HepG2 (cell line): Measurements from ENCODE around the gene CRLF2. TPM values are rescaled to one million over a fixed set of nuclear protein-coding genes. Genes with fewer than 3 reads are reported as not detected.

Experiments used
- ATAC-seq: fragments of 200-7000 bp; cut with Tn5 transposase; 3 replicates; pipeline ENCODE4 v1.9.1; 2020; ENCODE audit warnings: mild to moderate bottlenecking, moderate library complexity
- BruUV-seq: library from RNA; stranded (reverse); fragments of 400-500 nt; replicated peaks from 2 replicates; lab custom pipeline; 2021; lab: Mats Ljungman, UMichigan
- CTCF ChIA-PET: fragments of 300-600 bp; formaldehyde crosslinking; extraction: SDS; loops from one replicate; lab custom pipeline; 2021; ENCODE audit warnings: low total read pairs, inconsistent platforms, low intra/inter-chr PET ratio; lab: Yijun Ruan, JAX
- POLR2A ChIA-PET: fragments of 350-600 bp; sonication (Branson Sonifier 250); formaldehyde crosslinking; loops from one replicate; lab custom pipeline; 2020; ENCODE audit warnings: antibody characterized with exemption, inconsistent platforms; lab: Yijun Ruan, JAX
- DNase-seq: peaks from one replicate; pipeline ENCODE4 v3.0.0-alpha.2; 2015; ENCODE audit warnings: low spot score
- FAIRE-seq: peaks from 3 replicates; lab custom pipeline; 2011; peaks lifted over from hg19 to GRCh38; lab: Jason Lieb, UNC
- H2AFZ ChIP-seq: one replicate; pipeline ENCODE4 v1.6.1; 2011; ENCODE audit warnings: low read length, inconsistent platforms
- H3K27ac ChIP-seq: fragments of 300-600 bp; 3 replicates; pipeline ENCODE4 v1.8.0; 2011; ENCODE audit warnings: mixed run types, mild to moderate bottlenecking, mixed read lengths, low read length, inconsistent platforms; ENCODE audit not compliant: insufficient read depth; ENCODE audit errors: extremely low read length
- H3K27me3 ChIP-seq, 2 experiments: fragments of 200-600 bp in 1 of 2; 2 replicates in 1 of 2; 3 replicates in 1 of 2; pipeline versions ENCODE4 v1.6.0 to v1.8.0; 2011; ENCODE audit warnings: low read length in 2 of 2, mild to moderate bottlenecking in 2 of 2, moderate library complexity in 2 of 2, inconsistent platforms in 1 of 2; ENCODE audit not compliant: insufficient read depth in 2 of 2, control insufficient read depth in 1 of 2
- H3K36me3 ChIP-seq, 2 experiments: fragments of 200-600 bp in 1 of 2; replicated peaks in 1 of 2; 2 replicates in 1 of 2; 3 replicates in 1 of 2; pipeline versions ENCODE4 v1.5.1 to v1.8.0; 2011; ENCODE audit warnings: low read length in 2 of 2, inconsistent platforms in 1 of 2; ENCODE audit not compliant: insufficient read depth in 2 of 2, control insufficient read depth in 1 of 2
- H3K4me1 ChIP-seq: 2 replicates; pipeline ENCODE4 v1.5.1; 2012; ENCODE audit warnings: low read length, inconsistent platforms; ENCODE audit not compliant: insufficient read depth
- H3K4me2 ChIP-seq: 2 replicates; pipeline ENCODE4 v1.6.0; 2011; ENCODE audit warnings: low read depth, low read length, inconsistent platforms
- H3K4me3 ChIP-seq, 3 experiments: fragments of 200-600 bp in 1 of 3; sonication (generic), shearing (Covaris generic) in 1 of 3; replicated peaks in 1 of 3; 2 replicates each; pipeline ENCODE4 v1.5.1; 2011 to 2016; ENCODE audit warnings: low read length in 3 of 3, inconsistent platforms in 2 of 3, low read depth in 2 of 3, mild to moderate bottlenecking in 2 of 3, control low read depth in 1 of 3, mixed read lengths in 1 of 3; ENCODE audit not compliant: insufficient read depth in 1 of 3
- H3K79me2 ChIP-seq: one replicate; pipeline ENCODE4 v1.6.1; 2011; ENCODE audit warnings: low read length, inconsistent platforms; ENCODE audit not compliant: insufficient read depth
- H3K9ac ChIP-seq: 2 replicates; pipeline ENCODE4 v1.6.0; 2011; ENCODE audit warnings: mild to moderate bottlenecking, low read depth, low read length, inconsistent platforms; ENCODE audit not compliant: insufficient read depth
- H3K9me3 ChIP-seq: 2 replicates; pipeline ENCODE4 v1.5.1; 2012; ENCODE audit warnings: mild to moderate bottlenecking, low read length
- H4K20me1 ChIP-seq: 2 replicates; pipeline ENCODE4 v1.6.0; 2011; ENCODE audit warnings: inconsistent platforms, mild to moderate bottlenecking, low read length, moderate library complexity; ENCODE audit not compliant: insufficient read depth
- ATM ChIP-seq: fragments of 450-650 bp; IDR thresholded peaks from 2 replicates; pipeline ENCODE4 v1.7.1; 2017; ENCODE audit warnings: mild to moderate bottlenecking, borderline replicate concordance
- HIVEP1 ChIP-seq: sonication (generic); formaldehyde crosslinking; IDR thresholded peaks from 2 replicates; pipeline ENCODE4 v1.4.0; 2020; ENCODE audit warnings: mild to moderate bottlenecking, missing genetic modification reagents
- JUNB ChIP-seq: sonication (generic); formaldehyde crosslinking; IDR thresholded peaks from 2 replicates; pipeline ENCODE4 v1.8.0; 2022; ENCODE audit warnings: missing genetic modification reagents, mild to moderate bottlenecking, borderline replicate concordance
- MXD1 ChIP-seq: sonication (generic); formaldehyde crosslinking; IDR thresholded peaks from 2 replicates; pipeline ENCODE4 v1.4.0; 2020; ENCODE audit warnings: mild to moderate bottlenecking, missing genetic modification reagents
- PCBP1 ChIP-seq: fragments of 200-400 bp; formaldehyde crosslinking; IDR thresholded peaks from 2 replicates; pipeline ENCODE4 v1.6.1; 2017; ENCODE audit warnings: mild to moderate bottlenecking, low read depth, low read length, borderline replicate concordance
- POLR2AphosphoS2 ChIP-seq: IDR thresholded peaks from 2 replicates; pipeline ENCODE4 v1.6.1; 2011; ENCODE audit warnings: low read depth, low read length, improper control_type of control experiment
- RXRA ChIP-seq: sonication (generic); formaldehyde crosslinking; IDR thresholded peaks from 2 replicates; pipeline ENCODE4 v1.5.1; 2020; ENCODE audit warnings: missing genetic modification reagents
- SP5 ChIP-seq: IDR thresholded peaks from 2 replicates; pipeline ENCODE4 v1.6.1; 2016; ENCODE audit warnings: low read depth, borderline replicate concordance
- SRF ChIP-seq: IDR thresholded peaks from 2 replicates; pipeline ENCODE4 v1.6.1; 2011; ENCODE audit warnings: mild to moderate bottlenecking, low read depth, low read length, moderate library complexity
- ZBTB43 ChIP-seq: sonication (generic); formaldehyde crosslinking; conservative IDR thresholded peaks from 2 replicates; pipeline ENCODE4 v1.4.0; 2020; ENCODE audit warnings: missing genetic modification reagents
- ZFP36L2 ChIP-seq: sonication (generic); formaldehyde crosslinking; IDR thresholded peaks from 2 replicates; pipeline ENCODE4 v1.4.0; 2020; ENCODE audit warnings: missing genetic modification reagents
- ZFX ChIP-seq: sonication (generic); formaldehyde crosslinking; IDR thresholded peaks from 2 replicates; pipeline ENCODE4 v1.4.0; 2020; ENCODE audit warnings: mild to moderate bottlenecking, low read depth, missing genetic modification reagents, moderate library complexity
- ZIK1 ChIP-seq: sonication (generic); formaldehyde crosslinking; IDR thresholded peaks from 2 replicates; pipeline ENCODE4 v1.5.0; 2020; ENCODE audit warnings: mild to moderate bottlenecking, low read depth, missing genetic modification reagents, borderline replicate concordance
- ZNF101 ChIP-seq: sonication (generic); formaldehyde crosslinking; IDR thresholded peaks from 2 replicates; pipeline ENCODE4 v1.4.0; 2020; ENCODE audit warnings: mild to moderate bottlenecking, low read depth, missing genetic modification reagents, borderline replicate concordance
- ZNF788 ChIP-seq: sonication (generic); formaldehyde crosslinking; IDR thresholded peaks from 2 replicates; pipeline ENCODE4 v1.5.0; 2020; ENCODE audit warnings: mild to moderate bottlenecking, missing genetic modification reagents, borderline replicate concordance
- WGBS: methylation state at CpG from one replicate; pipeline ENCODE4 v1.1.6; 2017; ENCODE audit warnings: low lambda C conversion rate; 5-methylcytosine and 5-hydroxymethylcytosine counted together
- in situ Hi-C: cut with HindIII; loops from 2 replicates; pipeline ENCODE4 v1.10.0; 2017; ENCODE audit warnings: low pct_unique_long_range_greater_than_20kb; ENCODE audit not compliant: extremely low pct_ligation_motif_present
- intact Hi-C: fragments of 100-400 bp; cut with micrococcal nuclease; formaldehyde crosslinking; loops from one replicate; pipeline ENCODE4 v1.10.0; 2022; ENCODE audit not compliant: unreplicated experiment
- polyA plus RNA-seq, 8 experiments: library from polyadenylated mRNA; depleted of rRNA in 3 of 8; stranded (reverse) in 7 of 8; unstranded in 1 of 8; fragments of >200 nt; fragmentation: Illumina TruSeq in 4 of 8; extraction: Trizol in 4 of 8; gene quantifications; 2 replicates each; pipeline versions ENCODE4 v1.2.1 to v1.2.3, GENCODE V29; 2011 to 2016; ENCODE audit warnings: low read depth in 4 of 8, missing spikeins in 1 of 8, mixed read lengths in 1 of 8; ENCODE audit not compliant: insufficient read depth in 1 of 8
- total RNA-seq, 5 experiments: library from RNA; depleted of rRNA; stranded (reverse); fragments of >200 nt; fragmentation: Illumina TruSeq; extraction: Trizol; gene quantifications; 2 replicates each; pipeline ENCODE4 v1.2.3, GENCODE V29; 2016; ENCODE audit warnings: low read depth in 1 of 5
- TF ChIP-seq, protein P1 (sequence below): conservative IDR thresholded peaks from 2 replicates; pipeline ENCODE4 v1.6.1; 2018; ENCODE audit warnings: missing genetic modification reagents
- TF ChIP-seq, protein P2 (sequence below): sonication (generic); formaldehyde crosslinking; IDR thresholded peaks from 2 replicates; pipeline ENCODE4 v1.4.0; 2020; ENCODE audit warnings: missing genetic modification reagents, mild to moderate bottlenecking, borderline replicate concordance

Gene CRLF2
- total and polyA plus RNA-seq, 2 of the 13 experiments (the other 11 are each of a cell fraction or from before 2014, with no cell fraction given) = not detected

DNA sequence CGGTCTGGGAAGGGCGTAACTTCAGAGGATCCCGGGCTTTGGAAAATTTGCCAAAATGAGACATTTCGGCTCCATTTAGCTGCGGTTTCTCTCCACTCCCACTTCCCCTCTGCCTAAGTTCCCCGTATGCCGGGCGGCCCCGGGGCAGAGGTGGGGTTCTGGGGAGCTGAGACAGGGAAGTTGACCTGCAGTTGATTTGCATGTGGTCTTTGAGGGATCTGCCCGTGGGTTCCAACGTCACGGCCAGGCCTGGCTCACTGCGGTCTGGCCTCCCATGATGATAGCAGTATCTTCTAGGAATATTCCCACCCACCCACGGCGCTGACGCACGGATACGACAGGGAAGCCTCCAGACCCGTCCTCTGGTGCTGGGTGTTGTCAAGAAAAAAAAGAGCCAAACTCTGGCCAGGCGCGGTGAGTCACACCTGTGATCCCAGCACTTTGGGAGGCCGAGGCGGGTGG lies 27.3 kb upstream of the CRLF2 start:
- FAIRE-seq = no peak
- CTCF ChIA-PET = no interaction called here
- no peak overlapping the region for H2AFZ ChIP-seq

More for the DNA sequence above, 27.3 kb upstream of the CRLF2 start:
- Histone ChIP-seq H3K4me2 (no peak overlapping the region), H3K79me2 (no peaks in the 10 kb centered on the region), H3K4me1 (no peaks in the 10 kb centered on the region)
- POLR2A ChIA-PET = no interaction called here
- in situ Hi-C loops = no loop called here
- DNase-seq (no peak), ATAC-seq (no peak)
- TF ChIP-seq PCBP1 (no peak), MXD1 (CRISPR knock-in tag) (no peak), ZIK1 (CRISPR knock-in tag) (no peak), HIVEP1 (CRISPR knock-in tag) (no peak), JUNB (CRISPR knock-in tag) (no peak), SP5 (CRISPR knock-in tag) (no peak), ZBTB43 (no peak), ATM (no peak), POLR2AphosphoS2 (no peak), ZFX (CRISPR knock-in tag) (no peak), ZFP36L2 (CRISPR knock-in tag) (no peak), ZNF788 (CRISPR knock-in tag) (no peak), SRF (no peak), ZNF101 (CRISPR knock-in tag) (no peak), RXRA (CRISPR knock-in tag) (no peak)
- TF ChIP-seq, protein P1, sequence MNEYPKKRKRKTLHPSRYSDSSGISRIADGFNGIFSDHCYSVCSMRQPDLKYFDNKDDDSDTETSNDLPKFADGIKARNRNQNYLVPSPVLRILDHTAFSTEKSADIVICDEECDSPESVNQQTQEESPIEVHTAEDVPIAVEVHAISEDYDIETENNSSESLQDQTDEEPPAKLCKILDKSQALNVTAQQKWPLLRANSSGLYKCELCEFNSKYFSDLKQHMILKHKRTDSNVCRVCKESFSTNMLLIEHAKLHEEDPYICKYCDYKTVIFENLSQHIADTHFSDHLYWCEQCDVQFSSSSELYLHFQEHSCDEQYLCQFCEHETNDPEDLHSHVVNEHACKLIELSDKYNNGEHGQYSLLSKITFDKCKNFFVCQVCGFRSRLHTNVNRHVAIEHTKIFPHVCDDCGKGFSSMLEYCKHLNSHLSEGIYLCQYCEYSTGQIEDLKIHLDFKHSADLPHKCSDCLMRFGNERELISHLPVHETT (CRISPR knock-in tag) = no peak
- TF ChIP-seq, protein P2, sequence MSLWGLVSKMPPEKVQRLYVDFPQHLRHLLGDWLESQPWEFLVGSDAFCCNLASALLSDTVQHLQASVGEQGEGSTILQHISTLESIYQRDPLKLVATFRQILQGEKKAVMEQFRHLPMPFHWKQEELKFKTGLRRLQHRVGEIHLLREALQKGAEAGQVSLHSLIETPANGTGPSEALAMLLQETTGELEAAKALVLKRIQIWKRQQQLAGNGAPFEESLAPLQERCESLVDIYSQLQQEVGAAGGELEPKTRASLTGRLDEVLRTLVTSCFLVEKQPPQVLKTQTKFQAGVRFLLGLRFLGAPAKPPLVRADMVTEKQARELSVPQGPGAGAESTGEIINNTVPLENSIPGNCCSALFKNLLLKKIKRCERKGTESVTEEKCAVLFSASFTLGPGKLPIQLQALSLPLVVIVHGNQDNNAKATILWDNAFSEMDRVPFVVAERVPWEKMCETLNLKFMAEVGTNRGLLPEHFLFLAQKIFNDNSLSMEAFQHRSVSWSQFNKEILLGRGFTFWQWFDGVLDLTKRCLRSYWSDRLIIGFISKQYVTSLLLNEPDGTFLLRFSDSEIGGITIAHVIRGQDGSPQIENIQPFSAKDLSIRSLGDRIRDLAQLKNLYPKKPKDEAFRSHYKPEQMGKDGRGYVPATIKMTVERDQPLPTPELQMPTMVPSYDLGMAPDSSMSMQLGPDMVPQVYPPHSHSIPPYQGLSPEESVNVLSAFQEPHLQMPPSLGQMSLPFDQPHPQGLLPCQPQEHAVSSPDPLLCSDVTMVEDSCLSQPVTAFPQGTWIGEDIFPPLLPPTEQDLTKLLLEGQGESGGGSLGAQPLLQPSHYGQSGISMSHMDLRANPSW (CRISPR knock-in tag) = no peak
- TF ChIP-seq, all 625 proteins: peak for 0
- WGBS = 56% methylated on average over 23 of the region's 23 CpGs
- Histone ChIP-seq H3K9me3 (no peaks in the 10 kb centered on the region), H4K20me1 (no peaks in the 10 kb centered on the region), H3K4me3 (no peak overlapping the region), H3K9ac (no peak overlapping the region), H3K27me3 (no peaks in the 10 kb centered on the region), H3K36me3 (no peaks in the 10 kb centered on the region), H3K27ac (no peak overlapping the region)
- intact Hi-C loops = no loop called here
- BruUV-seq = no TSS peak
